ENCODE data around the gene OR14A16. TPM values are rescaled to one million over a fixed set of nuclear protein-coding genes. Genes with fewer than 3 reads are reported as not detected.

The OR14A16 gene
- total RNA-seq, 4 donors from 2014 or later = not detected

GRCh38 chr1:247855911-247856310, 32.0 kb upstream of the OR14A16 start:
- TF ChIP-seq, protein P1, sequence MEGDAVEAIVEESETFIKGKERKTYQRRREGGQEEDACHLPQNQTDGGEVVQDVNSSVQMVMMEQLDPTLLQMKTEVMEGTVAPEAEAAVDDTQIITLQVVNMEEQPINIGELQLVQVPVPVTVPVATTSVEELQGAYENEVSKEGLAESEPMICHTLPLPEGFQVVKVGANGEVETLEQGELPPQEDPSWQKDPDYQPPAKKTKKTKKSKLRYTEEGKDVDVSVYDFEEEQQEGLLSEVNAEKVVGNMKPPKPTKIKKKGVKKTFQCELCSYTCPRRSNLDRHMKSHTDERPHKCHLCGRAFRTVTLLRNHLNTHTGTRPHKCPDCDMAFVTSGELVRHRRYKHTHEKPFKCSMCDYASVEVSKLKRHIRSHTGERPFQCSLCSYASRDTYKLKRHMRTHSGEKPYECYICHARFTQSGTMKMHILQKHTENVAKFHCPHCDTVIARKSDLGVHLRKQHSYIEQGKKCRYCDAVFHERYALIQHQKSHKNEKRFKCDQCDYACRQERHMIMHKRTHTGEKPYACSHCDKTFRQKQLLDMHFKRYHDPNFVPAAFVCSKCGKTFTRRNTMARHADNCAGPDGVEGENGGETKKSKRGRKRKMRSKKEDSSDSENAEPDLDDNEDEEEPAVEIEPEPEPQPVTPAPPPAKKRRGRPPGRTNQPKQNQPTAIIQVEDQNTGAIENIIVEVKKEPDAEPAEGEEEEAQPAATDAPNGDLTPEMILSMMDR (IDR thresholded peaks at IDR 0.05) = no peak
- no peak for DNase-seq (ENCODE audit: low spot score)
- no peak for ATAC-seq (ENCODE audit: low FRiP score)

DNA sequence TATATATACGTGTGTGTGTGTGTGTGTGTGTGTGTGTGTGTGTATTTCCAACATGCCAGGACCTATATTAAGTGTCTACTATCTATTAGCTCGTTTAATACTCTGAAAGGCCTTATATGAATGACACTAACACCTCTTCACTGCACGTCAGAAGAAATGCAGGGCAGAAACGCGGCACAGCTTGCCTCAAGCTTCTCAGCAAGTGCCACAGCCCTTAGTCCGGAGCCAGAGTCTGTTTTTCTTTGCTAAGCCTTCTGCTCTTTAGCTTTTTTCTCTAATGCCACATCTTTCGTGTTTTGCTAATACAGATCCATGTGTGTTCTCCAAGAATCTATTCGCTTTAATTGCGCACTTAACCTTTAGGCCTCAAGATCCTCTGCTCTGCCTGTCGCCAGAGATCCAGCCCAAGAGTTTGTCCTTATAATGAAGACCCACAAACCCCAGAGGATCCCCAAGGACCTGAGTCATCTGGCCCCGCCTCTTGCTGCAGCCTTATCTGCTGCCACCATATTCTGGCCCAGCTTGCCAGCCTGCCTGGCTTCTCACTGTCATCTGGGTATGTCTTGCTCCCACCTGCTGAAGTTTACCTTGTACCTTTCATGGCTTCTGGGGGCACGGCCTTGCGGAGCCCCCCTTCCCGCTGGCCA, 31.1 kb upstream of the OR14A16 start:
- TF ChIP-seq, protein P1 (IDR thresholded peaks at IDR 0.05) = no peak
- DNase-seq (ENCODE audit: low spot score) (no peak), ATAC-seq (ENCODE audit: low FRiP score) (no peak)

DNA sequence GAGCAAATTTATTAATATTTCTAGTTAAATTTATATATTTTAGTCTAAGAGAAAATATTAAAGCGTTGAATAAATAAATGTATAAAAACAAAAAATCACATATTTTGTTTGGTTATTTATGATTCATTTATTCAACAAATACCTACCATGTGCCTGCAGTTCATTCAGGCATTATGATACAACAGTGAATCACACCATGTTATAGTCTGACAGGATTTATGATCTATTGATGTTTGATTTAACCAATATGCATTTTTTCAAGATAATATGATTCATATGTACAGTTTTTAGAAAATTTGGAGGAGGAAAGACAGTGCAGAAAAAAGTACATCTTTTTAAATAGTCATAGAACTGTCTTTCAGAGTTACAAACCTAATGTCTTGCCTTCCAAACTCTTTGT, 25.7 kb upstream of the OR14A16 start:
- TF ChIP-seq, protein P1 (IDR thresholded peaks at IDR 0.05) = no peak
- DNase-seq (ENCODE audit: low spot score) (no peak), ATAC-seq (ENCODE audit: low FRiP score) (no peak)

DNA sequence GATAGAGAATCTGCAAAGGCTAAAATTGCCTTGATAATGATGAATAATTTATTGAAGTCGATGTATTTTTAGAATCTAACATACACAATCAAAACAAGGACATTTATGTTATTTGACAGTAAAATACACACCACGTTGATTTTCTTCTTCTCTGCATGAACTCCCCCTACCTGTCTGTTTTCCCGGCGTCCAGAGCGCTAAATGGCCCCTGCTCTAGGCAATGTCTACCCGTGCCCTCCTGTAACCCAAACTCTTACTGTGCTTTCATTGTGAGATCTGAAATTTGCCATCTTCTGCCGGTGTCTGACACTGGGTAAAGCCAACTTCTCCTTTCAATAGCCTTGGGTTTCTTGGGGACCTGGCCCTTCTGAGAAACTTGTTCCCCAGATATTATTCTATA, 24.4 kb upstream of the OR14A16 start:
- TF ChIP-seq, protein P1 (IDR thresholded peaks at IDR 0.05) = no peak
- no peak for DNase-seq (ENCODE audit: low spot score)
- no peak for ATAC-seq (ENCODE audit: low FRiP score)

DNA sequence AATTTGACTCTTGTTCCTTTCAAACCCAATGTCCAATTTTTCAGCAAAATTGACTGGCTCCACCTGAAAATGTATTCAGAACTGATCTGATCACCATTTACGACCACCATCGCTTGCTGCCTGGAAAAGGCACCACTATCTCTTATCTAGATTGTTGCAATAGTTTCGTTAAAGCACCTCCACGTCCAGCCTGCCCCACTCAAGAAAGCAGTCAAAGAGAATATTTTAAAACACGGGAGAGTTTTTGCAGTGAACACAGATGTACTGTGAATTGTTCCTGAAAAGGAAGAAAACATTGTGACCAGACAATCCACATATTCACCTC, 21.7 kb upstream of the OR14A16 start:
- TF ChIP-seq, protein P1 (IDR thresholded peaks at IDR 0.05) = no peak
- ATAC-seq (ENCODE audit: low FRiP score) (no peak), DNase-seq (ENCODE audit: low spot score) (no peak)

DNA sequence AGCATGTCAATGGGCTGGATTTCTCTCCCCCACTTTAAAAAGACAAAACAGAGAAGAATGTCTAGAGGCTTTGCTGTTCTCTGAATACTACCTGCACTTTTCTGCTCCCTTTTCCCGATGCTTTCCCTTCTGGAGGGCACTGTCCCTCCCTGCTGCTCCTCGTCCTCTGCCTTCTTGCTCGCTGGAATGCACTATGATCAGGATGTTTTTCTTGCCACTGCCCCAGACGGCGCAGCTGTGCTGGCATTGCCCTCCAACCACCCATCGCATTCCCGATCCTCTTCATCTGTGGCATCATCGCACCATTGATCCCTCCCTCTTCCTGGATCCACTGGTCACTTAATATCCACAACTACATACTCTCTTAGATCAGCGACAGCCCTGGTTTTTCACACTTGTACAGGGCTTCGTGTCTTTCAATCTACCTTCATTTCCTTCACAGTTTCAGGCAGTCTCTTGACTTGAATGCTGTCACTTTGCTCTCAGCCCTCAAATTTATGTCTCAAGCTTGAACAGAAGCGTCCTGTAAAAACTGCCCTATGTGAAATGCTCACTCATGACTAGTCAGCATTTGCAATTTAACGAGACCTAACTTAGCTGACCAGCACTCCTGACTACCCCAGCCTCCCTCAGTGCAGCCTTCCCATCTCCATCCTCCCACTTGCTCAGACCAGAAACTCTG, 21.2 kb upstream of the OR14A16 start:
- ATAC-seq (ENCODE audit: low FRiP score) (no peak), DNase-seq (ENCODE audit: low spot score) (no peak)
- TF ChIP-seq, protein P1 (IDR thresholded peaks at IDR 0.05) = no peak

DNA sequence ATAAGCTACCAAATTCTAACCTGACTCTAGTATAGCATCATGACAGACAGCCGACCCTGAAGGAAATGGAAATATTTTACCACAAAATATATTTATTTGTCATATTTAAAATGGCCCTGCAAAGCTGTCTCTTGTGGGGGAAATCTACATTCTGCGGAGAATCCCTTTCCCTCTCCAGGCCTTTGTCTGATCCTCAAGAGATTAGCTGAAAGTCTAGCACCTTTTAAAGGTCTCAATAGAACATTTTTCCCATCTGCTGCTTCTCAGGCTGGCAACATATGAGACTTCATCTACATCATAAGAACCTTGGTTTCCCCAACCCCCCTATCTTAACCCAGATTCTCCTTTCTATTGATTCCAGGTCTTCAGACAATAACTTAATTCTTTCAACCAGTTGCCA, 19.5 kb upstream of the OR14A16 start:
- TF ChIP-seq, protein P1 (IDR thresholded peaks at IDR 0.05) = no peak
- no peak for ATAC-seq (ENCODE audit: low FRiP score)
- no peak for DNase-seq (ENCODE audit: low spot score)
